ACC112 (cell line): ENCODE measurements around the gene LRTM2.

Experiments used
- H2AFZ ChIP-seq: fragments of 200-600 bp; sonication (generic); one replicate; pipeline ENCODE4 v1.6.0; 2017; ENCODE audit warnings: antibody characterized with exemption, low read length; ENCODE audit not compliant: unreplicated experiment
- H3K27ac ChIP-seq: fragments of 200-600 bp; sonication (generic); 2 replicates; pipeline ENCODE4 v1.5.1; 2014; ENCODE audit warnings: low read depth, mild to moderate bottlenecking, antibody characterized with exemption, low read length, moderate library complexity
- H3K27me3 ChIP-seq: fragments of 200-600 bp; sonication (generic); 2 replicates; pipeline ENCODE4 v1.6.1; 2014; ENCODE audit warnings: mild to moderate bottlenecking, antibody characterized with exemption, low read length, moderate library complexity, mixed read lengths; ENCODE audit not compliant: insufficient read depth
- H3K36me3 ChIP-seq: fragments of 200-600 bp; sonication (generic); 2 replicates; pipeline ENCODE4 v1.6.1; 2016; ENCODE audit warnings: mild to moderate bottlenecking, antibody characterized with exemption, low read length, moderate library complexity, mixed read lengths; ENCODE audit not compliant: insufficient read depth
- H3K4me1 ChIP-seq: fragments of 200-600 bp; sonication (generic); one replicate; pipeline ENCODE4 v1.6.1; 2016; ENCODE audit warnings: low read length, mixed read lengths; ENCODE audit not compliant: insufficient read depth, unreplicated experiment, control insufficient read depth
- H3K4me3 ChIP-seq: fragments of 200-600 bp; sonication (generic); 2 replicates; pipeline ENCODE4 v1.5.1; 2014; ENCODE audit warnings: mild to moderate bottlenecking, low read depth, low read length
- H3K79me2 ChIP-seq: fragments of 200-600 bp; sonication (generic); one replicate; pipeline ENCODE4 v1.6.0; 2016; ENCODE audit warnings: low read length; ENCODE audit not compliant: control insufficient read depth, unreplicated experiment, insufficient read depth

Gene LRTM2

GRCh38 chr12:1845886-1846285 lies 25.5 kb downstream of the LRTM2 start:
- Histone ChIP-seq H3K36me3 (no peaks in the 10 kb centered on the region), H3K4me3 (no peak overlapping the region), H2AFZ (no peak overlapping the region), H3K27me3 (peaks cover 68% of the 10 kb centered on the region), H3K79me2 (no peaks in the 10 kb centered on the region), H3K27ac (no peak overlapping the region), H3K4me1 (no peaks in the 10 kb centered on the region)

- Histone ChIP-seq H2AFZ (no peak overlapping the region), H3K4me3 (no peak overlapping the region), H3K27me3 (peaks cover 60% of the 10 kb centered on the region), H3K36me3 (no peaks in the 10 kb centered on the region), H3K27ac (no peak overlapping the region), H3K4me1 (no peaks in the 10 kb centered on the region), H3K79me2 (no peaks in the 10 kb centered on the region)
Measured at GRCh38 chr12:1846421-1847405, 26.3 kb downstream of the LRTM2 start.

GRCh38 chr12:1847411-1847810 lies 27.0 kb downstream of the LRTM2 start:
- Histone ChIP-seq H3K27ac (no peak overlapping the region), H3K79me2 (no peaks in the 10 kb centered on the region), H3K27me3 (peaks cover 55% of the 10 kb centered on the region), H3K4me1 (no peaks in the 10 kb centered on the region), H2AFZ (no peak overlapping the region), H3K36me3 (no peaks in the 10 kb centered on the region), H3K4me3 (no peak overlapping the region)

DNA sequence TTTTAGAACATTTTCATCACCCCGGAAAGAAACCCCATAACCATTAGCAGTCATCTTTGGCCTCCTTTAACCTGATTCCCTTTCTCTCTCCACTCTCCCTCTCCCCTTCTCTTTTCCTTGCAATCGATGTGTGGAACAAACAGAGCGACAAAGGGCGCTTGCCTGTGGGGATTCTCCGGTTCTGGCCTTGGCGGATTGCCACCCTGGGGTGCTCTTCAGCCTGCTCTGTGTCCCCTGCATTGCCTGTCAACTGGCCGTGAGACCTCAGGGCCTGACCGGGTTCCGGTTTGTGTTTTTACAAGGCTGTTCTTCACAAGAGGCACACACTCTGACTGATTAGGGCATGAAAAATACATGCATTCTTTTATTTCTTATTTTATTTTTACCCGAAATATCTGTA lies 27.8 kb downstream of the LRTM2 start:
- Histone ChIP-seq H3K36me3 (no peaks in the 10 kb centered on the region), H3K4me3 (no peak overlapping the region), H3K27me3 (peaks cover 55% of the 10 kb centered on the region), H3K27ac (no peak overlapping the region), H3K4me1 (no peaks in the 10 kb centered on the region), H3K79me2 (no peaks in the 10 kb centered on the region), H2AFZ (no peak overlapping the region)

- Histone ChIP-seq H3K4me3 (no peak overlapping the region), H2AFZ (no peak overlapping the region), H3K27me3 (peaks cover 51% of the 10 kb centered on the region), H3K36me3 (no peaks in the 10 kb centered on the region), H3K4me1 (no peaks in the 10 kb centered on the region), H3K27ac (no peak overlapping the region), H3K79me2 (no peaks in the 10 kb centered on the region)
Measured at GRCh38 chr12:1848745-1849144, 28.4 kb downstream of the LRTM2 start.

DNA sequence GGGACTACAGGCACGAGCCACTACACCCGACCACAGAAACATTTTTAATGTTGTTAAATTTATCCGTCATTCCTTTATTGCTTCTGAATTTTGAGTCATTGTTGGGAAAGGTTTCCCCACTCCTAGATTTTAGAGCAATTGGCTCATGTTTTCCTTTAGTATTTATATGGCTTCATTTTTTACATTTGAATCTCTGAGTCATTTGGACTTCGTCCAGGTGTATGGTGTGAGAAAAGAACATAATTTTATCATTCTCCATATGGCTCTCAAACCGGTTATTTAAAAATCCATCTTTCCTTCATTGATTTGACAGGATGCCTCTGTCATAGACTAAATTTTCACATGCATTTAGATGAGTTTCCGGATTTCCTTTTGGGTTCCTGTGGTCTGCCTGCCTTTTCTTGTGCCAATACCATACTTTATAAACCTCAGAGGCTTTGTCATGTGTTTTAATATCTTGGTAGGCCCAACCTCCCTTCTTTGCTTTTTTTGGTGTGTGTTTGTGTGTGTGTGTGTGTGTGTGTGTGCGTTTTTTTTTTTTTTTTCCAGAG lies 30.9 kb downstream of the LRTM2 start:
- no peak overlapping the region for H3K27ac ChIP-seq
- no peak overlapping the region for H3K4me3 ChIP-seq

DNA sequence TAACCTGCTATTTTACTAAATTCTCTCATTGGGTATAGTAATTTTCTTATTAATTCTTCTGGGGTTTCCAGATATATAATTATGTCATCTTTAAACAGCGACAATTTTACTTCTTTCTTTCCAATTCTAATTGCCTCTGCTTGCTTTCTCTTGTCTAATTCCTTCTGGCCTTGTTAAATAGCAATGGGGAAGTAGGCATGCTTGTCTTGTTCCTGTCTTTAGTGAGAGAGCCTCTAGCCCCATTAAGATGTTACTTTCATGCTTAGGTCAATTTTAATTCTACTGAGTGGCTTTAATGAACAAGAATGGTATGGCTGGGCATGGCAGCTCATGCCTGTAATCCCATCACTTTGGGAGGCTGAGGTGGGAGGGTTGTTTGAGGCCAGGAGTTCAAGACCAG lies 31.7 kb downstream of the LRTM2 start:
- H3K36me3 ChIP-seq: no peaks in the 10 kb centered on the region
- H3K27me3 ChIP-seq: peaks cover 22% of the 10 kb centered on the region
- no peak overlapping the region for H2AFZ ChIP-seq
- no peaks in the 10 kb centered on the region for H3K79me2 ChIP-seq
- no peak overlapping the region for H3K27ac ChIP-seq
- H3K4me3 ChIP-seq: no peak overlapping the region
- no peaks in the 10 kb centered on the region for H3K4me1 ChIP-seq

More for the DNA sequence above, 30.9 kb downstream of the LRTM2 start:
- no peaks in the 10 kb centered on the region for H3K4me1 ChIP-seq
- peaks cover 29% of the 10 kb centered on the region for H3K27me3 ChIP-seq
- H3K36me3 ChIP-seq: no peaks in the 10 kb centered on the region
- H2AFZ ChIP-seq: no peak overlapping the region
- H3K79me2 ChIP-seq: no peaks in the 10 kb centered on the region

DNA sequence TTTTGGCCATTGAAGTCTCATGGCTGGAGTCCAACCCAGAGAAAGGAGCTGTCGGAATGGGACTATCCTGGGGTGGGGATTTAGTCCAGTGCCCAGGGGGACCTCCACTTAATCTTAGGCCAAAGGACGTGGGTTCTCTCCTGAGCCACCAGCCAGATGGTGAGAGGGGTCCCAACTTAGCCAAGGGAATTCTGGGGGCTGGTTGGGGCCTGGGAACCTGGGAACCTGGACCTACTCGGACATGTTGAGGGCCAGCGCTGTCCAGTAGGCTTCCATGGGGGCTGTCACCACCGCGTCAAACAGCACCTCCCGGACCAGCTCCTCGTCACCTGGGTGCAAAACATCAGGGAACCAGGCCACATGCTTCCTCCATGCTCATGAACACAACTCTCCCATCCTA lies 33.4 kb downstream of the LRTM2 start:
- no peak overlapping the region for H3K27ac ChIP-seq
- no peak overlapping the region for H3K4me3 ChIP-seq
- H3K27me3 ChIP-seq: peaks cover 32% of the 10 kb centered on the region
- H3K79me2 ChIP-seq: no peaks in the 10 kb centered on the region
- no peaks in the 10 kb centered on the region for H3K36me3 ChIP-seq
- H2AFZ ChIP-seq: no peak overlapping the region
- H3K4me1 ChIP-seq: no peaks in the 10 kb centered on the region

- H3K79me2 ChIP-seq: no peaks in the 10 kb centered on the region
- H3K27ac ChIP-seq: no peak overlapping the region
- no peak overlapping the region for H3K4me3 ChIP-seq
- peaks cover 42% of the 10 kb centered on the region for H3K27me3 ChIP-seq
- no peaks in the 10 kb centered on the region for H3K4me1 ChIP-seq
- no peak overlapping the region for H2AFZ ChIP-seq
- H3K36me3 ChIP-seq: no peaks in the 10 kb centered on the region
Measured at GRCh38 chr12:1855241-1855640, 34.9 kb downstream of the LRTM2 start.

DNA sequence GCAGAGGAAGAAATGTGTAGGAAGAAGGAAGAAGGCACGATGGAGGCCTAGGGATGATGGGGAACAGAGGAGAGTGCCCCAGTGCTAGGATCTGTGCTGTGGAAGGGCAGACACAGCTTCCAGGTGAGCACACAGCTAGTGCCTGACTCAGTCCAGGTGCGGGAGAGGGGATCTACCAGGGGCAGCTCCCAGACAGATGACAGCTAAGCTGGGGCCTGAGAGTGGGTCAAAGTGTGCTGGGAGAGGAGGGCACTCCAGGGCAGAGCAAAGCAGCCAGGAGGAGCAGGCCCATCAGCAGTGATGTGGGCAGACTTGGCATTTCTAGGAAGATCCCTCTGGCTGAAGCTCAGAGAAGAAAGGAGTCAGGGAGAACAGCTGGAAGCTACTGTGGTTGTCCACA lies 36.7 kb downstream of the LRTM2 start:
- Histone ChIP-seq H2AFZ (no peak overlapping the region), H3K4me3 (no peak overlapping the region), H3K27ac (no peak overlapping the region), H3K4me1 (no peaks in the 10 kb centered on the region), H3K36me3 (no peaks in the 10 kb centered on the region), H3K27me3 (peaks cover 45% of the 10 kb centered on the region), H3K79me2 (no peaks in the 10 kb centered on the region)

- Histone ChIP-seq H3K27me3 (peaks cover 42% of the 10 kb centered on the region), H3K4me3 (no peak overlapping the region), H3K27ac (no peak overlapping the region), H3K4me1 (no peaks in the 10 kb centered on the region), H2AFZ (no peak overlapping the region), H3K79me2 (no peaks in the 10 kb centered on the region), H3K36me3 (no peaks in the 10 kb centered on the region)
Measured at GRCh38 chr12:1857821-1858220, 37.5 kb downstream of the LRTM2 start.
